Natural killer cell treated with Interleukin-12 subunit alpha and Interleukin-12 subunit beta and Interleukin-15 and Interleukin-18, amount 100 ng/mL, for 72 hours (primary cell): ENCODE measurements around the gene NELFCD. TPM values are rescaled to one million over a fixed set of nuclear protein-coding genes. Genes with fewer than 3 reads are reported as not detected.
"Not testable (repeated sequence)": the region's sequence is repeated elsewhere in the genome, so short reads cannot be mapped to it uniquely, and the experiment has no call there.

ENCODE experiments used
- ATAC-seq, 2 donors: fragments of 150-1000 bp; cut with Tn5 transposase in 1 of 2; sonication (Bioruptor Pico), chemical (Tn5 transposase) in 1 of 2; 2 replicates each; pipeline ENCODE4 v1.10.0; 2021
- DNase-seq: peaks from one replicate; pipeline ENCODE4 v3.0.0; 2022; ENCODE audit warnings: low spot score
- H3K27ac Mint-ChIP-seq, 2 donors: 1 replicate in 1 of 2; 2 replicates in 1 of 2; pipeline ENCODE4 v1.8.0; 2022; ENCODE audit warnings: mixed read lengths in 2 of 2, mild to moderate bottlenecking in 1 of 2, moderate library complexity in 1 of 2
- H3K27me3 Mint-ChIP-seq, 2 donors: 1 replicate in 1 of 2; 2 replicates in 1 of 2; pipeline ENCODE4 v1.8.0; 2022; ENCODE audit warnings: mixed read lengths in 2 of 2
- H3K36me3 Mint-ChIP-seq: one replicate; pipeline ENCODE4 v1.8.0; 2022; ENCODE audit warnings: mixed read lengths
- H3K4me1 Mint-ChIP-seq, 2 donors: 1 replicate in 1 of 2; 2 replicates in 1 of 2; pipeline ENCODE4 v1.8.0; 2022; ENCODE audit warnings: low read depth in 2 of 2, mixed read lengths in 2 of 2, mild to moderate bottlenecking in 1 of 2
- H3K4me3 Mint-ChIP-seq: one replicate; pipeline ENCODE4 v1.8.0; 2022; ENCODE audit warnings: mixed read lengths
- H3K9me3 Mint-ChIP-seq: 2 replicates; pipeline ENCODE4 v1.8.0; 2022; ENCODE audit warnings: mixed read lengths
- total RNA-seq, 2 donors: library from RNA; stranded (reverse); gene quantifications; one replicate each; pipeline ENCODE4 v1.2.3, GENCODE V29; 2022

Gene NELFCD
- total RNA-seq, 2 donors from 2014 or later, result 89.1 to 106 TPM

- Mint-ChIP-seq H3K27ac (no peak overlapping the region), H3K9me3 (no peaks in the 10 kb centered on the region), H3K36me3 (no peaks in the 10 kb centered on the region), H3K4me1 (no peaks in the 10 kb centered on the region), H3K27me3 (peaks cover 5 to 26% of the 10 kb centered on the region in 2 donors), H3K4me3 (no peak overlapping the region)
- DNase-seq (no peak), ATAC-seq (no peak)
Measured at GRCh38 chr20:58963060-58963584, 17.9 kb upstream of the NELFCD start.

- H3K9me3 Mint-ChIP-seq, DNase-seq, H3K27ac Mint-ChIP-seq, H3K4me1 Mint-ChIP-seq, H3K36me3 Mint-ChIP-seq, ATAC-seq, H3K4me3 Mint-ChIP-seq: not testable (repeated sequence)
- H3K27me3 Mint-ChIP-seq, result peaks cover 10 to 26% of the 10 kb centered on the region in 2 donors
Measured at GRCh38 chr20:58963922-58964321, 17.1 kb upstream of the NELFCD start.

GRCh38 chr20:58965270-58966064 lies 15.6 kb upstream of the NELFCD start:
- Mint-ChIP-seq H3K4me1 (no peaks in the 10 kb centered on the region), H3K27ac (no peak overlapping the region), H3K36me3 (no peaks in the 10 kb centered on the region), H3K4me3 (no peak overlapping the region), H3K27me3 (peaks cover 16 to 37% of the 10 kb centered on the region in 2 donors), H3K9me3 (no peaks in the 10 kb centered on the region)
- DNase-seq (no peak), ATAC-seq (peak in 1 of 2 donors; percentile 6)

GRCh38 chr20:58967652-58968429 lies 13.2 kb upstream of the NELFCD start:
- H3K4me3 Mint-ChIP-seq, result no peak overlapping the region
- H3K36me3 Mint-ChIP-seq, result no peaks in the 10 kb centered on the region
- H3K27ac Mint-ChIP-seq, result no peak overlapping the region
- no peaks in the 10 kb centered on the region for H3K4me1 Mint-ChIP-seq
- no peak for DNase-seq
- H3K9me3 Mint-ChIP-seq, result no peaks in the 10 kb centered on the region
- no peak for ATAC-seq
- peaks cover 13 to 34% of the 10 kb centered on the region in 2 donors for H3K27me3 Mint-ChIP-seq

- DNase-seq (no peak), ATAC-seq (no peak)
- Mint-ChIP-seq H3K27me3 (peaks cover 13 to 18% of the 10 kb centered on the region in 2 donors), H3K9me3 (no peaks in the 10 kb centered on the region), H3K4me1 (no peaks in the 10 kb centered on the region), H3K36me3 (no peaks in the 10 kb centered on the region), H3K4me3 (no peak overlapping the region), H3K27ac (no peak overlapping the region)
Measured at GRCh38 chr20:58969439-58969838, 11.6 kb upstream of the NELFCD start.

- Mint-ChIP-seq H3K27ac (no peak overlapping the region), H3K9me3 (no peaks in the 10 kb centered on the region), H3K36me3 (peaks cover 1% of the 10 kb centered on the region), H3K4me1 (no peaks in the 10 kb centered on the region), H3K4me3 (no peak overlapping the region), H3K27me3 (peaks cover 11 to 13% of the 10 kb centered on the region in 2 donors)
- DNase-seq (no peak), ATAC-seq (no peak)
Measured at GRCh38 chr20:58970146-58970545, 10.9 kb upstream of the NELFCD start.

GRCh38 chr20:58971429-58971828 lies 9.6 kb upstream of the NELFCD start:
- Mint-ChIP-seq H3K27ac (no peak overlapping the region), H3K4me1 (no peaks in the 10 kb centered on the region), H3K27me3 (peaks cover 11 to 13% of the 10 kb centered on the region in 2 donors), H3K36me3 (peaks cover 5% of the 10 kb centered on the region), H3K9me3 (no peaks in the 10 kb centered on the region), H3K4me3 (no peak overlapping the region)
- DNase-seq, result no peak
- no peak for ATAC-seq

GRCh38 chr20:58973179-58973578 lies 7.9 kb upstream of the NELFCD start:
- ATAC-seq (no peak), DNase-seq (no peak)
- Mint-ChIP-seq H3K27me3 (peaks cover 11% of the 10 kb centered on the region in 2 donors), H3K4me1 (no peaks in the 10 kb centered on the region), H3K9me3 (peaks cover 3% of the 10 kb centered on the region), H3K36me3 (peaks cover 11% of the 10 kb centered on the region), H3K4me3 (no peak overlapping the region), H3K27ac (no peak overlapping the region)

- peaks cover 3% of the 10 kb centered on the region for H3K9me3 Mint-ChIP-seq
- peaks cover 6 to 11% of the 10 kb centered on the region in 2 donors for H3K27me3 Mint-ChIP-seq
- no peak for ATAC-seq
- no peak for DNase-seq
- no peaks in the 10 kb centered on the region for H3K4me1 Mint-ChIP-seq
- H3K36me3 Mint-ChIP-seq, result peaks cover 11% of the 10 kb centered on the region
- H3K4me3 Mint-ChIP-seq, result no peak overlapping the region
- H3K27ac Mint-ChIP-seq, result no peak overlapping the region
Measured at GRCh38 chr20:58973866-58974265, 7.2 kb upstream of the NELFCD start.

- ATAC-seq (no peak), DNase-seq (no peak)
- Mint-ChIP-seq H3K36me3 (peaks cover 11% of the 10 kb centered on the region), H3K4me1 (no peaks in the 10 kb centered on the region), H3K9me3 (peaks cover 3% of the 10 kb centered on the region), H3K27ac (no peak overlapping the region), H3K4me3 (no peak overlapping the region), H3K27me3 (peaks cover 0 to 2% of the 10 kb centered on the region in 2 donors)
Measured at GRCh38 chr20:58975353-58975752, 5.7 kb upstream of the NELFCD start.

GRCh38 chr20:58976061-58976730 lies 4.9 kb upstream of the NELFCD start:
- Mint-ChIP-seq H3K4me1 (no peaks in the 10 kb centered on the region), H3K27me3 (no peaks in the 10 kb centered on the region), H3K9me3 (peaks cover 3% of the 10 kb centered on the region), H3K36me3 (peaks cover 11% of the 10 kb centered on the region), H3K4me3 (no peak overlapping the region), H3K27ac (no peak overlapping the region)
- ATAC-seq, result no peak
- no peak for DNase-seq

GRCh38 chr20:58978351-58979190 lies 2.5 kb upstream of the NELFCD start:
- Mint-ChIP-seq H3K4me3 (no peak overlapping the region), H3K4me1 (peaks cover 8 to 11% of the 10 kb centered on the region in 2 donors), H3K27ac (no peak overlapping the region), H3K27me3 (no peaks in the 10 kb centered on the region), H3K9me3 (peaks cover 3% of the 10 kb centered on the region), H3K36me3 (peaks cover 11% of the 10 kb centered on the region)
- no peak for ATAC-seq
- no peak for DNase-seq
